PFSK-1 (cell line): ENCODE results near the gene MIB2.

ENCODE experiments used
- FOXP2 ChIP-seq: optimal IDR thresholded peaks from 2 replicates; pipeline ENCODE3; 2011; ENCODE audit warnings: borderline replicate concordance, control low read depth, inconsistent platforms; ENCODE audit not compliant: insufficient read depth; ENCODE audit errors: extremely low read length, extremely low read depth
- POLR2AphosphoS5 ChIP-seq: IDR thresholded peaks from 2 replicates; pipeline ENCODE4 v1.6.1; 2012; ENCODE audit warnings: low read depth, mild to moderate bottlenecking, control low read depth, low read length, moderate library complexity

- TF ChIP-seq POLR2AphosphoS5 (no peak), FOXP2 (peak; percentile 37)
These were observed 16.0 kb upstream of the MIB2 start for GRCh38 chr1:1599030-1599934.
